GM12873 (cell line): Measurements from ENCODE around the gene RBM26.

ENCODE experiments used
- TF ChIP-seq, protein P1 (sequence below): IDR thresholded peaks from 2 replicates; pipeline ENCODE4 v1.5.1; 2012; ENCODE audit warnings: low read depth, mild to moderate bottlenecking, moderate library complexity, low read length, control low read depth; ENCODE audit not compliant: insufficient read depth; ENCODE audit errors: missing control alignments

The RBM26 gene

GRCh38 chr13:79340490-79340889 is 65.6 kb downstream of the RBM26 start:
- TF ChIP-seq, protein P1, sequence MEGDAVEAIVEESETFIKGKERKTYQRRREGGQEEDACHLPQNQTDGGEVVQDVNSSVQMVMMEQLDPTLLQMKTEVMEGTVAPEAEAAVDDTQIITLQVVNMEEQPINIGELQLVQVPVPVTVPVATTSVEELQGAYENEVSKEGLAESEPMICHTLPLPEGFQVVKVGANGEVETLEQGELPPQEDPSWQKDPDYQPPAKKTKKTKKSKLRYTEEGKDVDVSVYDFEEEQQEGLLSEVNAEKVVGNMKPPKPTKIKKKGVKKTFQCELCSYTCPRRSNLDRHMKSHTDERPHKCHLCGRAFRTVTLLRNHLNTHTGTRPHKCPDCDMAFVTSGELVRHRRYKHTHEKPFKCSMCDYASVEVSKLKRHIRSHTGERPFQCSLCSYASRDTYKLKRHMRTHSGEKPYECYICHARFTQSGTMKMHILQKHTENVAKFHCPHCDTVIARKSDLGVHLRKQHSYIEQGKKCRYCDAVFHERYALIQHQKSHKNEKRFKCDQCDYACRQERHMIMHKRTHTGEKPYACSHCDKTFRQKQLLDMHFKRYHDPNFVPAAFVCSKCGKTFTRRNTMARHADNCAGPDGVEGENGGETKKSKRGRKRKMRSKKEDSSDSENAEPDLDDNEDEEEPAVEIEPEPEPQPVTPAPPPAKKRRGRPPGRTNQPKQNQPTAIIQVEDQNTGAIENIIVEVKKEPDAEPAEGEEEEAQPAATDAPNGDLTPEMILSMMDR = no peak

GRCh38 chr13:79338343-79338742 is 67.7 kb downstream of the RBM26 start:
- TF ChIP-seq, protein P1 = no peak

DNA sequence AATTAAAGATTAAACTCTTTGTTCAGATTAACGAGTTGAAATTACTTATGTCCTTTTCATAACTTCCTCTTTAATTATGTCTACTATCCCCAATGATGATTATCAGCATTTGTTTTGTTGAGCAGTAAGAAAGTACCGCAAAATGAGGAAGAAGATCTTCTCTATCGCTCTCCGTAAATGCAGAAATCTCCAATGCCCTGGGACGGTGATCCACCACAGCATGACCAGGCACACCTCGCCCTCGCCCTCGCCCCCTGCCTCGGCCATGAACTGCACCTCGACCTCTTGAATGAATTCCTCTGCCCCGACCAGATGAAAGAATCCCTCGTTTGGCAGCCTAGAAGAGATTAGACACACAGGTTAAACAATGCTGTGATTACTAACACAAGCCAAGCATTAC is 69.1 kb downstream of the RBM26 start:
- TF ChIP-seq, protein P1 = no peak

DNA sequence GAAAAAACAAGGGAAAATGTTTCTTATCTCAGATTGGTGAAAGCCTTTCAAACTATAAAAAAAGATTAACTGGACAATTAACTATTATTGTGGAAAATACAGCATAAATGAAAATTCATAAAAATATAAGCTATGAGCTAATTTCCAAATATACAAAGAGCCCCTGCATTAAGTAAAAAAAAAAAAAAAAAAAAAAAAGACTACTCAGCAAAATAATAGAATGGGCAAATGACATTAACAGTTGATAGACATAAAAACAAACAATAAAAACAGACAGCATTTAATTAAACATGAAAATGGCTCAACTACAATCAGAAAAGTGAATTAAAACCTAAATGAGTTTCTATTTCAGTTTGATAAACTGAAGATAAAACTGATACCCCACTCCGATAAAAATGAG is 77.5 kb downstream of the RBM26 start:
- TF ChIP-seq, protein P1 = no peak

DNA sequence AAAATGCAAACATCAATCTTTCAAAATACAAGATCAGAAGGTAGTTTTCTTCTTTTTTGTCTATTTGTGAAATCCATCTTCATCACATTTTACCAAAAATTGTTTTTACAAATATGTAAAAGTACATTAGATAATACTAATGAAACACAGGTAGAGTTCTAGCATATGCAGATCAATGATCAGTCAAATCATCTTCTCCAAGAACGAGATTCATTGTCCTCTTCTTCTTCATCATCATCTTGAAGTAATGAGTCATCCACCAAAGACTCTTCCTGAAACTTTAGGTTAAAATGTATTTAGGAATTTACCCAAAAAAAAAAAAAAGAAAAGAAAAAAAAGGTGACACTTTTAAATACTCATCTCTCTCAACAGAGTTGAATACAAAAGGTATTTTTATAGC is 85.6 kb downstream of the RBM26 start:
- TF ChIP-seq, protein P1 = no peak

GRCh38 chr13:79318664-79319063 is 87.4 kb downstream of the RBM26 start:
- TF ChIP-seq, protein P1 = no peak

GRCh38 chr13:79317856-79318255 is 88.2 kb downstream of the RBM26 start:
- TF ChIP-seq, protein P1 = no peak
